Panc1 (cell line): ENCODE measurements around the gene SHANK1. TPM values are rescaled to one million over a fixed set of nuclear protein-coding genes. Genes with fewer than 3 reads are reported as not detected.
A peak's percentile ranks its signal among the peaks of the same experiment; 100 is the strongest.

Experiments used
- ATAC-seq: fragments of 200-7000 bp; cut with Tn5 transposase; 2 replicates; pipeline ENCODE4 v1.9.1; 2020; ENCODE audit warnings: mild to moderate bottlenecking, moderate library complexity
- BruUV-seq: library from RNA; stranded (reverse); fragments of 400-500 nt; replicated peaks from 2 replicates; lab custom pipeline; 2021; lab: Mats Ljungman, UMichigan
- CTCF ChIA-PET: fragments of 300-600 bp; sonication (Branson Sonifier 250); formaldehyde crosslinking; loops from one replicate; lab custom pipeline; 2022; ENCODE audit warnings: antibody characterized with exemption; lab: Charles Lee
- POLR2A ChIA-PET: fragments of 300-600 bp; sonication (Branson Sonifier 250); formaldehyde crosslinking; loops from one replicate; lab custom pipeline; 2022; ENCODE audit warnings: antibody characterized with exemption; lab: Charles Lee
- DNase-seq: peaks from one replicate; pipeline ENCODE4 v3.0.0-alpha.2; 2010; ENCODE audit warnings: low read depth, low spot score
- H3K27ac ChIP-seq: 2 replicates; pipeline ENCODE4 v1.5.1; 2011; ENCODE audit warnings: mild to moderate bottlenecking, low read length, inconsistent platforms
- H3K27me3 ChIP-seq: fragments of 200-500 bp; sonication (Bioruptor generic); 2 replicates; pipeline ENCODE4 v1.6.0; 2014; ENCODE audit warnings: low read length, inconsistent platforms; ENCODE audit not compliant: control insufficient read depth, insufficient read depth
- H3K36me3 ChIP-seq: fragments of 200-500 bp; sonication (Bioruptor generic); 2 replicates; pipeline ENCODE4 v1.5.1; 2014; ENCODE audit warnings: inconsistent platforms, mild to moderate bottlenecking, low read length, moderate library complexity; ENCODE audit not compliant: control insufficient read depth, insufficient read depth
- H3K4me1 ChIP-seq: 2 replicates; pipeline ENCODE4 v1.5.1; 2011; ENCODE audit warnings: inconsistent platforms, mild to moderate bottlenecking, low read length, moderate library complexity; ENCODE audit not compliant: control insufficient read depth, insufficient read depth
- H3K4me3 ChIP-seq, 2 experiments: 2 replicates each; pipeline ENCODE4 v1.5.1; 2011 to 2012; ENCODE audit warnings: low read depth in 2 of 2, low read length in 2 of 2, mild to moderate bottlenecking in 2 of 2, inconsistent platforms in 1 of 2, moderate library complexity in 1 of 2
- H3K9me3 ChIP-seq: fragments of 200-500 bp; sonication (Bioruptor generic); 2 replicates; pipeline ENCODE4 v1.5.1; 2014; ENCODE audit warnings: low read depth, mild to moderate bottlenecking, inconsistent platforms, low read length, moderate library complexity; ENCODE audit not compliant: control insufficient read depth, insufficient read depth
- CTCF ChIP-seq: fragments of 450-650 bp; IDR thresholded peaks from 2 replicates; pipeline ENCODE4 v1.5.1; 2017; ENCODE audit warnings: mild to moderate bottlenecking
- POLR2AphosphoS5 ChIP-seq: IDR thresholded peaks from 2 replicates; pipeline ENCODE4 v1.6.1; 2012; ENCODE audit warnings: mild to moderate bottlenecking, low read depth, low read length, moderate library complexity
- REST ChIP-seq, 2 experiments: IDR thresholded peaks; 2 replicates each; pipeline ENCODE4 v1.6.1; 2011 to 2012; ENCODE audit warnings: low read depth in 2 of 2, control low read depth in 1 of 2, low read length in 1 of 2, mild to moderate bottlenecking in 1 of 2, moderate library complexity in 1 of 2; ENCODE audit not compliant: insufficient read depth in 1 of 2
- SIN3A ChIP-seq: IDR thresholded peaks from 2 replicates; pipeline ENCODE4 v1.6.1; 2012; ENCODE audit warnings: low read depth, mild to moderate bottlenecking, low read length, moderate library complexity, borderline replicate concordance; ENCODE audit not compliant: insufficient read depth
- TCF7L2 ChIP-seq: IDR thresholded peaks from 2 replicates; pipeline ENCODE4 v1.6.1; 2011; ENCODE audit warnings: mild to moderate bottlenecking, low read depth, low read length, inconsistent platforms
- in situ Hi-C: cut with HindIII; loops from 2 replicates; pipeline ENCODE4 v1.10.0; 2016; ENCODE audit warnings: low sequenced_read_pairs, low pct_unique_long_range_greater_than_20kb
- intact Hi-C: fragments of 100-400 bp; cut with micrococcal nuclease; formaldehyde crosslinking; loops from one replicate; pipeline ENCODE4 v1.10.0; 2022; ENCODE audit not compliant: unreplicated experiment
- total RNA-seq: library from RNA; stranded (reverse); gene quantifications from one replicate; pipeline ENCODE4 v1.2.1, GENCODE V29; 2021; ENCODE audit not compliant: unreplicated experiment

The SHANK1 gene
- total RNA-seq, 1 experiment from 2014 or later, result not detected

- Histone ChIP-seq H3K4me3 (no peak overlapping the region), H3K36me3 (no peaks in the 10 kb centered on the region), H3K9me3 (no peaks in the 10 kb centered on the region), H3K4me1 (no peaks in the 10 kb centered on the region), H3K27me3 (no peaks in the 10 kb centered on the region), H3K27ac (no peak overlapping the region)
- no TSS peak for BruUV-seq
- intact Hi-C loops, result no loop called here
- 0 out of 2 replicates have a peak, but pooled peaks have one; percentile 45 for ATAC-seq
- no peak for DNase-seq
- TF ChIP-seq TCF7L2 (no peak), POLR2AphosphoS5 (no peak), SIN3A (no peak), CTCF (no peak), REST (IDR thresholded peaks at IDR 0.05; ENCODE audit: insufficient read depth in 1 of 2, low read depth in 2 of 2, low read length in 1 of 2) (no peak)
- CTCF ChIA-PET, result no interaction called here
- POLR2A ChIA-PET, result interaction anchor here (0.6 kb wide), 1 partner anchor 112 kb away, joined by 7 read pairs; no protein-coding TSS in a partner anchor
- in situ Hi-C loops, result no loop called here
Measured at GRCh38 chr19:50670102-50670380, 49.6 kb downstream of the SHANK1 start.

- ATAC-seq (peak; percentile 35; the same call in 1 of the 2 replicates), DNase-seq (no peak)
- no TSS peak for BruUV-seq
- intact Hi-C loops, result no loop called here
- H3K4me1 ChIP-seq, result no peaks in the 10 kb centered on the region
- ChIA-PET POLR2A (no interaction called here), CTCF (no interaction called here)
- TF ChIP-seq CTCF (peak; percentile 83), POLR2AphosphoS5 (no peak)
- in situ Hi-C loops, result no loop called here
- H3K27me3 ChIP-seq, result no peaks in the 10 kb centered on the region
- no peaks in the 10 kb centered on the region for H3K36me3 ChIP-seq
- no peaks in the 10 kb centered on the region for H3K9me3 ChIP-seq
- no peak overlapping the region for H3K4me3 ChIP-seq
- H3K27ac ChIP-seq, result no peak overlapping the region
Measured at GRCh38 chr19:50669302-50670101, 50.1 kb downstream of the SHANK1 start.
